GM21825 (cell line): ENCODE data around the gene BMPER.

Source experiments
- ATAC-seq: cut with Tn5 transposase; IDR thresholded peaks from one replicate; pipeline ENCODE4 v1.9.1; 2021; ENCODE audit warnings: mild to moderate bottlenecking, moderate library complexity; ENCODE audit not compliant: unreplicated experiment

BMPER gene

GRCh38 chr7:34130558-34131295 is 225.4 kb downstream of the BMPER start:
- ATAC-seq, result no peak

- ATAC-seq, result no peak
These were observed 226.0 kb downstream of the BMPER start for GRCh38 chr7:34131371-34131770.

DNA sequence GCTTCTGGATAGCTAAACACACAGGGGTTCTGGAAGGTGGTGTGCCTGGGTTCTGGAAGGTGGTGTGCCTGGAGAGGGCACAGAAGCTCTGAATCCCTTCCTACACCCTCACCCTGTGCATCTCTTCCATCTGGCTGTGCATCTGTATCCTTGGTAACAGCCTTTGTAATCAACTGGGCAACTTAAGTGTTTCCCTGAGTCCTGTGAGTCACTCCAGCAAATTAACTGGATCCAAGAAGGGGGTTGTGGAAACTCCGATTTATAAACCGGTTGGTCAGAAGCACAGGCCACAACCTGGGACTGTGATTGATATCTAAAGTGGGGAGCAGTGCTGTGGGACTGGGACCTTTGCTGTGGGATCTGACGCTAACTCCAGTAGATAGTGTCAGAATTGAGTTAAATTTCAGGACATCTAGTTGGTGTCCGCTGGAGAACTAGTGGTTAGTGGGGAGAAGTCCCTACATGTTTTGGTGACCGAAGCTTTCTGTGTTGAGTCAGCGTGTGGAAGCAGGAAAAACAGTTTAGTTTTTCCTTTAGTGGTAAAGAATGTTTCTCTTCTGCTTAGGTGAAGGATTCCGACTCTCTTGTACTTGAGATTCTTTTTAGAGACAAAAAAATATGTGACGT is 228.1 kb downstream of the BMPER start:
- no peak for ATAC-seq

- no peak for ATAC-seq
These were observed 228.8 kb downstream of the BMPER start for GRCh38 chr7:34133983-34134782.

- ATAC-seq, result no peak
These were observed 230.6 kb downstream of the BMPER start for GRCh38 chr7:34135924-34136323.

DNA sequence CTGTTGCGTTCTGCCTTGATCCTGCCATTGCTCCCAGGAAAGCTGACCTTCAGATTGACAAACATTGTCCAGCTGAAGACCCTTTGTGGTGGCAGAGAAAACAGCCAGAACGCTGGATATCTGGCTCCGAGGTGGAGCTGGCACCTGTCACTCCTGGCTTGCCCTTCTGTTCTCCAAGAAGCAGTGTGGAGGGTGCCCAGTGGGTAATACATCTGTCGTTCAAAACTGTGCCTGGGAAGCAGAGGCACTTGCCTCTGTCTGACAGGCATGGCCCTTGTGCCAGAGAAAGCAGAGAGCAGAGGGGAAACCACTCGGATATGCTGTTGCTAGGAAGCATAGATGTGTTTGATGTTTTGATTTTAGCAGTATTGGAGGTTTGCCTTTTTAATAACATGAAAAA is 231.4 kb downstream of the BMPER start:
- no peak for ATAC-seq

- ATAC-seq, result no peak
These were observed 231.8 kb downstream of the BMPER start for GRCh38 chr7:34137176-34137575.

GRCh38 chr7:34138483-34138882 is 233.1 kb downstream of the BMPER start:
- ATAC-seq, result no peak

DNA sequence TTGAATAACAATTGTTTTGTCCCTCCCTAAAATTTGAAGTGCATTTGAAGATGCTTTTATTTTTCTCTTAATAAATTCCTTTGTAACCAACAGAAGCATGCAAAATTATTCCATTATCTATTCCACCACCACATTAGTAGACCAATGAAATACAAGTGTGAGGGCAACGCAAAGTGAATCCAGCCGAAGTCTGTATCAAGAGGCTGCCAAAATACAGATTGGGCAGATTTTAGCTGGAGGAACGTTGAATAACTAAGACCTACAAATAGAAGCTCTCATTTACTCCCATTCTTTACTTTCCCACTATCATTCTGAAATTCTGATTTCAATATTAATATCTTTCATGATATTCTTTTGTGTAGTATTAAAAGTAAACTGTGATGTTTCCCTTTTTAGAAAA is 233.7 kb downstream of the BMPER start:
- no peak for ATAC-seq

DNA sequence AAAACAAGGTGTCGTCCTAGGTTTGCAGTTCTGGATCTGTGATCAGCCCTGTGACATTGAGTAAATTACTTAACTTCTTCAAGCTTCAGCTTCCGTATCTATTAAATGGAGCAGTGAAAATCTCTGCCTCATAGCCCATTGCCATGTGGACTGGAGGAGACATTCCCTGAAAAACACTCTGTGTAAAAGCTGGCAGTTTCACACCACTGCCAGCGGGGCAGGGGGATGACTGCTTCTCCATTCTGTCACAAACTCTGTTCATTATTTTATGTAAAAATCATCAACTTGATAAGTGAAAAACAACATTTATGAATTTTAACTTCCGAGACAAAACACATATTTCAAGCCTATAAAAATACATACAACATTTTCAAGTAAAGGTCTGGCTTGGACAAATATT is 234.7 kb downstream of the BMPER start:
- ATAC-seq, result no peak

- ATAC-seq, result no peak
These were observed 238.1 kb downstream of the BMPER start for GRCh38 chr7:34143402-34143801.

GRCh38 chr7:34145603-34146002 is 240.3 kb downstream of the BMPER start:
- no peak for ATAC-seq

DNA sequence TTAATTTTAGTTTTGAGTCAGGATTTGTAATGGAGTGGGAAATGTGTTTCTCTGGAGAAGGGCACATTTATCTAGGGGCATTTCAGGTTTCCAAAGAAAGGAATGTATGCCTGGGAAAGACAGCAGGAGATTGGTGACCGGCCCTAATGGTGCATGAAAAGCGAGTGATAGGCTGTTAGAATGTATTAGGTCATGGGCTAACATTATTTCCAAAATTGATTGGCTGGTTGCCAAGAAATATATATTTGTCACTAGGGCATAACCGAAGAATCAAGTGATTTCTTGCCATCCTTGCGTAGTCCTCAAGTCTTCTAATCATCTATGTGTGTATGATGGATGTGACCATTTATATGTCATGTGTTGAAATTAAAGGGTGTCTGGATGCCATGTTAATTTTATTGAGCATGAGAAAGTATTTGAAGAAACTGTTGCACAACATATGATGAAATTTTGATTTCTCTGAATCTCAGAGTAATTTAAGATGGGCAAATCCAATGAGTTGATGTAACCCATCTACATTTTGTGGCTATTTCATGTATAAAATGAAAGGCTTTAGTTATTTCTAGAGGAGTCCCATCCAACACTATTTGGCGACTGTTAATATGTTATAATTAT is 248.4 kb downstream of the BMPER start:
- ATAC-seq, result no peak

- no peak for ATAC-seq
These were observed 250.0 kb downstream of the BMPER start for GRCh38 chr7:34155220-34155908.

DNA sequence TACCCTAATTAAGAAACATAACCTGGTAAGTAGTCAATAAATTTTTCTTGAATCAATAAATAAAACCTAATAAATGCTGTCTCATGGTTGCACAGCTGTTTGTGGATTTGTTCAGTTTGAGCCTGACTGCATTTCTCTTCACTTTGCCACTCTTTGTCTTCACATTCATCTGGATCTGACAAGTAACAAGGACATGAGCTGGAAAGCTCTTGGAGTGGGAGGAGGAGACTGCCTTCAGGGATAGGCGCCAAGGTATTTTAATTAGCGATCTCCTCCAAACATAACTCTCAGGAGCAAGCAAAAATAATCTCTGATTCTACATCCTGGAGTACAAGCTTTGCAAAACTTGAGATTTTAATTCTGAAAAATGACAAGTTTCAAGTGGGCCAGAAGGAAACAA is 251.0 kb downstream of the BMPER start:
- no peak for ATAC-seq

- no peak for ATAC-seq
These were observed 251.8 kb downstream of the BMPER start for GRCh38 chr7:34157137-34157536.

DNA sequence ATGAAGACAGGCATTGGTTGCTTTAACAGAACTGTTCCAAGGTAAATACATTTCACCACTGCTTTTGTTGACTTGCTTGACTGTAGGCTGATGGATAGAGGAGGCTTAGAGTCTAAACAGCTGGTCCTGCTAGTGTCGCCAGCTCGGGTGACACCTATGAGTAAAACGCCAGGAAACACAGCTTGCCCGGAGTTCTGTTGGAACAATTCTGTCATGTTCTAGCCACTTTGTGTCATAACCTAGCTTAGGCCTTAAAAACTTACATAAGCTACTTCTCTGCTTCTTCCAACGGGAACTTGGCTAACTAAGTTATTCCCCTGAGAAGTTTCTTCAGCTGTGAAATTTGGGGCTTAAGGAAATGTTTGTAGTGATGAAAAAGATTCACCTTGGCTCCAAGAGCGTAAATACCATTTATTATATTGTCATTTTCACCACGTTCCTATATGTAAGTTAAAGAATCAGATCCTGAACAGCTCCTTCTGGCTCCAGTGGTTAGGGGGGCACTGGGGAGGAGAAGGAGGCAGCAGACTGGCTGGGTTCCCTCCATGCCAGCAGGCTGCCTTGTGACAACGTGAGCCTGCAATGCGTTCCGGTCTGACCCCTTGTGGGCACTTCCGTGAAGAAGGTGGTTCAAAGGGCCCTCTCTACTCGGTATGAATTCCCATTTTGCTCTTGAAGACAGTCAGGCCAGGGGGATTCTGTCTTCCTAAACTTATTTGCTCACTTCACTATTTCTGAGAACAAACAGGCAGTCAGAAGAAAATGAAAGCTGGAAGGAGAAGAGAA is 253.2 kb downstream of the BMPER start:
- no peak for ATAC-seq

- no peak for ATAC-seq
These were observed 255.0 kb downstream of the BMPER start for GRCh38 chr7:34160261-34160752.

- no peak for ATAC-seq
These were observed 256.8 kb downstream of the BMPER start for GRCh38 chr7:34162027-34162565.

DNA sequence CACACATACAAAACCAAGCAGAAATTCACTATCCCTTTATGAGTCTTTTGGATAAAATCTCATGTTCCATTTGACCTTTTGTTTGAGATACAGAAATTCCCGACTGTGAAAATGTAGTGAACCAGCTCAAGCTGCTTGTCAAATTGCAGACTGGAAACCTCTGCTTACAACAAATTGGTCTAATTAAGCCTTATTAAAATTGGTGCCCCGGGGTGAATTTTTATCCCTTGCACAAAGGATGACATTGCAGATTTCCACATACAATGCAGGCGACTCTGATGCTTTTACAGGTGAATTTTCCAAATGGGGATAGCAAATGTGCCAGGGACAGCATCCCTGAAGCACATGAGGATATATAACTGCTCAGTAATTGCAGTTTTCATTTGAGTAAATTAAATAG is 257.3 kb downstream of the BMPER start:
- ATAC-seq, result no peak
